IMR-90 (cell line): ENCODE results near the gene PSMB2.

Experiments
- CEBPB ChIP-seq: IDR thresholded peaks from 2 replicates; pipeline ENCODE4 v1.6.1; 2012; ENCODE audit warnings: low read depth, low read length, improper control_type of control experiment
- POLR2A ChIP-seq: IDR thresholded peaks from 2 replicates; pipeline ENCODE4 v1.6.1; 2012; ENCODE audit warnings: mild to moderate bottlenecking, low read depth, low read length
- RAD21 ChIP-seq: IDR thresholded peaks from 2 replicates; pipeline ENCODE4 v1.6.1; 2012; ENCODE audit warnings: low read length, improper control_type of control experiment
- SMC3 ChIP-seq: fragments of 150-350 bp; IDR thresholded peaks from 2 replicates; pipeline ENCODE4 v1.6.1; 2016; ENCODE audit warnings: low read depth, mild to moderate bottlenecking, antibody characterized with exemption, low read length, moderate library complexity
- TF ChIP-seq, protein P1 (sequence below): conservative IDR thresholded peaks from 2 replicates; pipeline ENCODE4 v1.5.1; 2012; ENCODE audit warnings: mild to moderate bottlenecking, low read depth, low read length, improper control_type of control experiment
- TF ChIP-seq, protein P2 (sequence below): fragments of 150-350 bp; IDR thresholded peaks from 2 replicates; pipeline ENCODE4 v1.6.1; 2016; ENCODE audit warnings: low read depth, mild to moderate bottlenecking, low read length, moderate library complexity, borderline replicate concordance
- TF ChIP-seq, protein P3 (sequence below): fragments of 150-350 bp; IDR thresholded peaks from 2 replicates; pipeline ENCODE4 v1.6.1; 2017; ENCODE audit warnings: mild to moderate bottlenecking, antibody characterized with exemption, low read length, low read depth

DNA sequence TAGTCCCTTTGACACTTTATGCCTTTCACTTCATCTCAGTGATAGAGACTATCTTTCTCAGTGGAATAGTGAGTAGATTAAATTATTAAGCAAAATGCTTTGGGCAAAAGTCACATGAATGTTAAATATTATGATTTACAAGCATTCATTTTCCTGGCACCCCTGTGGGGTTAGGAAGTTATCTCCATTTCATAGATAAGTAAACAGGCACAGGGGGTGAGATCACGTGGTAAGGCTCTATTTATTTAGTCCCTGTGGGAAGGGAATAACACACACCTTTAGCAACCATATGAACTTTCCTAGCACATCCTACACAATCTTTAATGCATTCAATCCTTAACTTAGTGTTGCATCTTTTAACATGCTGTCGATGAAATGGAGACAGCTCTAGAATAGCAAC is 12.3 kb downstream of the PSMB2 start:
- TF ChIP-seq, protein P1, sequence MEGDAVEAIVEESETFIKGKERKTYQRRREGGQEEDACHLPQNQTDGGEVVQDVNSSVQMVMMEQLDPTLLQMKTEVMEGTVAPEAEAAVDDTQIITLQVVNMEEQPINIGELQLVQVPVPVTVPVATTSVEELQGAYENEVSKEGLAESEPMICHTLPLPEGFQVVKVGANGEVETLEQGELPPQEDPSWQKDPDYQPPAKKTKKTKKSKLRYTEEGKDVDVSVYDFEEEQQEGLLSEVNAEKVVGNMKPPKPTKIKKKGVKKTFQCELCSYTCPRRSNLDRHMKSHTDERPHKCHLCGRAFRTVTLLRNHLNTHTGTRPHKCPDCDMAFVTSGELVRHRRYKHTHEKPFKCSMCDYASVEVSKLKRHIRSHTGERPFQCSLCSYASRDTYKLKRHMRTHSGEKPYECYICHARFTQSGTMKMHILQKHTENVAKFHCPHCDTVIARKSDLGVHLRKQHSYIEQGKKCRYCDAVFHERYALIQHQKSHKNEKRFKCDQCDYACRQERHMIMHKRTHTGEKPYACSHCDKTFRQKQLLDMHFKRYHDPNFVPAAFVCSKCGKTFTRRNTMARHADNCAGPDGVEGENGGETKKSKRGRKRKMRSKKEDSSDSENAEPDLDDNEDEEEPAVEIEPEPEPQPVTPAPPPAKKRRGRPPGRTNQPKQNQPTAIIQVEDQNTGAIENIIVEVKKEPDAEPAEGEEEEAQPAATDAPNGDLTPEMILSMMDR: no peak
- TF ChIP-seq SMC3: no peak
- no peak for TF ChIP-seq CEBPB
- TF ChIP-seq, protein P2, sequence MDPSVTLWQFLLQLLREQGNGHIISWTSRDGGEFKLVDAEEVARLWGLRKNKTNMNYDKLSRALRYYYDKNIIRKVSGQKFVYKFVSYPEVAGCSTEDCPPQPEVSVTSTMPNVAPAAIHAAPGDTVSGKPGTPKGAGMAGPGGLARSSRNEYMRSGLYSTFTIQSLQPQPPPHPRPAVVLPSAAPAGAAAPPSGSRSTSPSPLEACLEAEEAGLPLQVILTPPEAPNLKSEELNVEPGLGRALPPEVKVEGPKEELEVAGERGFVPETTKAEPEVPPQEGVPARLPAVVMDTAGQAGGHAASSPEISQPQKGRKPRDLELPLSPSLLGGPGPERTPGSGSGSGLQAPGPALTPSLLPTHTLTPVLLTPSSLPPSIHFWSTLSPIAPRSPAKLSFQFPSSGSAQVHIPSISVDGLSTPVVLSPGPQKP: no peak
- no peak for TF ChIP-seq POLR2A
- TF ChIP-seq RAD21: no peak
- TF ChIP-seq, protein P3, sequence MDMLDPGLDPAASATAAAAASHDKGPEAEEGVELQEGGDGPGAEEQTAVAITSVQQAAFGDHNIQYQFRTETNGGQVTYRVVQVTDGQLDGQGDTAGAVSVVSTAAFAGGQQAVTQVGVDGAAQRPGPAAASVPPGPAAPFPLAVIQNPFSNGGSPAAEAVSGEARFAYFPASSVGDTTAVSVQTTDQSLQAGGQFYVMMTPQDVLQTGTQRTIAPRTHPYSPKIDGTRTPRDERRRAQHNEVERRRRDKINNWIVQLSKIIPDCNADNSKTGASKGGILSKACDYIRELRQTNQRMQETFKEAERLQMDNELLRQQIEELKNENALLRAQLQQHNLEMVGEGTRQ: peak; percentile 11; the same call in 1 of the 2 replicates
